Hematopoietic multipotent progenitor cell treated with erythropoietin and hydrocortisone succinate and interleukin-3 and kit ligand, for 6 days (in vitro differentiated cells): Measurements from ENCODE around the gene LGI2.
"Not testable (repeated sequence)": the region's sequence is repeated elsewhere in the genome, so short reads cannot be mapped to it uniquely, and the experiment has no call there.

Experiments
- DNase-seq: peaks from one replicate; pipeline ENCODE4 v3.0.0-alpha.2; 2015

Gene LGI2

DNA sequence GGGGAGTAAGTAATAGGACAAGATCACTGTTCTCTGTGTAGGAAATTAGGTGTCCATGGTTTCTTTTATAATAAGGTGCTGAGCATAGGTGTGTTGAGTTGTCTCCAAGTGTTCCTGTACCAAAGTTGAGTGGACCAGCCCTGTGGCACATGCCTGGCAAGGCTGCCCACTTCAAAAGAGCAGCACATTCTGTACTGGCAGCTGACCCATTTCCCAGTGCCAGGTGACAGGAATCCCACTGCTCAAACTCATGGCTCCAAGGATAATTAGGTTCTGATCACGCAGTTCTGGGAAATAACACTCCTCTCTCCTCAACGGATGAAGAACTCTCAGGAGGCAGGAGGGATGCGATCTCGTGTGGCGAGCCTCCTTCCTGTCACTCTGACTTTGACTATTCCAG lies 12.8 kb upstream of the LGI2 start:
- no peak for DNase-seq

DNA sequence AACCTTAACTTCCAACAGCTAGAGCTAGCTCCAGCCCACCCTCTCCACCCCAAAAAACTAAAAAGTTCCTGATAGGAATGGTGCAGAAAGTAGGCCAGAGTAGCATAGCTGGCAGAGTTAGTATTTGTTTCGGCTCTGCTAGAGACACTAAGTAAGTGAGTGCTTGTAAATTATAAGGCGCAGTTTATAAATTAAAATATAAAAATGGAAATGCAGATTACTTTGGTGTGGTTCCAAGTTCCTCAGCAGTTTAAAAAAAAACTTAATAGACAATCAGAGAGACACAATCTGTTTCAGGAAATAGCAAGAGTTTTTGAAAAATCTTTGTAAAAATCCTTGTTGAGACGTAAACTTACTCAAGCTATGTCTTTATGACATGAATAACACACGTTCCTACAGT lies 2.8 kb upstream of the LGI2 start:
- no peak for DNase-seq

DNA sequence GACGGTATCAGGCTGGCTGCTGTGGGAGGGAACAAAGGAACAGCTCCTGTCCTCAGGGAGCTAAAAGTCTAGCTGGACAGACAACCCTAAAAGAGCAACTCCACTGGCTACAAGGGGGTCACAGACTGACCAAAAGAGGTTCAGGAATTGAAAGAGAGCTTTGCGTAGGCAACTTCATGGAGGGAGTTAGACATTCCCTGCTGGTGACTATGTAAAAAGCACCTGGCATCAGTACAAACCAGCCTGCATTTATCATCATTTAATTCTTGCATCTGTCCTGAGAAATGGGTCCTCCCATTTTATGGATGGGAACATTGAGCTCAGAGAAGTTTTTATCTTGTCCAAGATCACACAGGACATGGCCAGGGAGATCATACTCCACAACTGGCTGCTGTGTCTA lies 1.4 kb upstream of the LGI2 start:
- DNase-seq: peak; percentile 6

DNA sequence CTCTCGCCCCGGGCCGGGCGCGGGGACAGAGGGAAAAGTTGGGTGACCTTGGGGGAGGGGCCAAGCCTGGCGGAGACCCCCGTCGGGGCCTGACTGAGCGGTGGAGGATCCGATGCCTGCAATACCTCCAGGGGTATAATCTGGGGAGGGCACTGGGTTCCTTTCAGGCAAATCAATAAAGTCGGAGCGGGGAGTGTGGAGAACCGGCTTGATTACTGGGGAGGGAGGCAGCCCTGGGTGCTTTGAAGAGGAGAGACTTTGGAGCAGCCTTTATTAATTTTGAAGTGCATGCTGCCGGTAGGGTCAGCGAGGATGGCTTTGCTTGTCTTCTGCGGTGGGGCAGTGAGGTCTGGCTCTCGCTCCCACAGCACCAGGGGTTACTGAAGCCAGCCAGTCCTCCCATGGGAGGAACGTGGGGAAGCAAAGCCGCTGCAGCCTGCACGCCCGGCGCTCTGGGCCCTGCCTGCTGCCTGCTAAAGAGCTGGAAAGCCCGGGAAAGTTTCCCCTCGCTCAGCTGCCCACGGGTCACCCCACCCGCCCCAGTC lies 403 bp upstream of the LGI2 start:
- no peak for DNase-seq

DNA sequence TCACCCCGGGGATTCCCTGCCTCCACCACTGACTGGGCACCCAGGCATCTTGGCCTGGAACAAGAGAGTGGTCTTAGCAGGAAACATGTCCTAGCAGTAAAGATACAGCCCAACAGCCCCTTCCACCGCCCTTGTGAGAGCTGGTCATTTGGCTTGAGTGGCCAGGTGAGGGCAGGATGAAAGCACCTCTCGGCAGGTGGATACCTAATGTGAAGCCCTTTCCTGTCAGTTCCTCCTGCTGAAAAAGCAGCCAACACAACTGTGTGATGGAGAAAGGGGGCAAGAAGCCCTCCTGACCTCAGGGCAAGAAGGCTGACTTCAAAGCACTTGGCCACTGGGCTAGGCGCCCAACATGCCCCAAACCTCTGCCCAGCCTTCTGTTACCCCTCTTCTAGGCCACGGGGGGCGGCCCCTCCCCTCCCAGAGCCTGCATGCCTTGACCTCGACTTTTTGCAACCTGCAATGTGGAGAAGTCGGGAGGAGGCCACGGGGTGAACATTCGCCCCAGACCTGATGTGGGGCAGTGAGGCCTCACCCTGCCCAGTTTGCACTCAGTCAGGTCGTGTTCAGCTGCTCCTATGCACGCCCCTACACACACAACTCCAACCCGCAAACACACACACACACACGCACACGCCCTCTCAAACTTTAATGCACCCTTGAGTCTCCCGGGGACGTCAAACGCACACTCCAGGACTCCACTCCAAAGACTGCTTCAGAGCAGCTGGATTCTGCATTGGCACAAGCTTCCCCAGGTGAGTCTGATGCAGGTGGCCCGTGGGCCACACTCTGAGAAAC lies 1.1 kb downstream of the LGI2 start:
- no peak for DNase-seq

DNA sequence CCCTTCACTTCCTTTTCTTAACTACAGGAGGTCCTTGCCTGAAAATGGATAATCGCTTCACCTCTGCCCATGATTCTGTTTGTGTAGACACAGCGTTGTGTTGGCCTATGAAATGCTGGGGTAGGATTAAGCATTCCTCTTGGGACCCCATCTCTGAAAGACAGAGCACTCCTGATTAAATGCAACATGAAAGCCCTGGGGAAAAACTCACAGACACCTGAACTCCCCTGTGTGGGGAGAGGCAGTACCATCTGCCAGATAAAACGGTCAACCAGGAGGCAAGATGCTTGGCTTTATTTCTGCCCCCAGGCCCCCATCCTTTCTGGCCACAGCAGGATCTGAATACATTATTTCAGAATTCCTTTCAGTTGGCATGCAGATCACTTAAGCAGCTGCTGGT lies 1.9 kb downstream of the LGI2 start:
- DNase-seq: no peak

DNA sequence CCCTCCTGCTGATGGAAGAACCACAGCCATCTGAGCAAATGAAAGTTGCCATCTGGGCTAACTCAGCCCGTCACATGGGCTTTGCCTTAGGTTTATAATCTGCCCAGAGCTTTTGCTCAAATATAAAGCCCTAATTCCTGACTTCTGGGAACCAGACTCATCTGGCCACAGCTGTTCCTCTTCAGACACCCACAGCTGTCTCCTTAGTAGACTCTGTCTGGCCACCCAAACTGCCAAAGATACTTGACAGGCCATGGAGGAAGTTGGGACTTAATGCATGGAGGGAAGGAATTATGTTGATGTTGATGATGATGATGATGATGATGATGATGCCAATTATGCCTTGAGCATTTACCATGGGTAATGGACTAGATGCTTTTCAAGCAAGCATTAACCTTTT lies 8.0 kb downstream of the LGI2 start:
- DNase-seq: no peak

DNA sequence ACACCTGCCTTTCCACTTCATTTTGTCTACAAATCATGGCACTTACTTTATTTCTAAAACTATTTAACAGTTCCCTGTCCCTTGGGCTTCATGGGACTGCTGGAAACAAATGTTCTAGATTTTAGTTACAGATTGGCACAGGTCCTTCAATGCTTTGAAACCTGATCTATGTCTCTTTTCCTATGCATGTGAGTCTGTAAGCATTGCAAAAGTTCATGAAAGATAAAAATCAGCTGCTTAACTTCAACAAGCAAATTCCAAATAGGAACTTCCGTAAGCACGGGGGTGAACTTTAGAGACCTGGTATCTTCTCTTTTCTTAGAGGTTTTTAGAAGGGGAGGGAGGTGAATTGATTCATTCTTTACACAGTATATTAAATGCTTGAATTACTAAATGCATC lies 9.5 kb downstream of the LGI2 start:
- no peak for DNase-seq

DNA sequence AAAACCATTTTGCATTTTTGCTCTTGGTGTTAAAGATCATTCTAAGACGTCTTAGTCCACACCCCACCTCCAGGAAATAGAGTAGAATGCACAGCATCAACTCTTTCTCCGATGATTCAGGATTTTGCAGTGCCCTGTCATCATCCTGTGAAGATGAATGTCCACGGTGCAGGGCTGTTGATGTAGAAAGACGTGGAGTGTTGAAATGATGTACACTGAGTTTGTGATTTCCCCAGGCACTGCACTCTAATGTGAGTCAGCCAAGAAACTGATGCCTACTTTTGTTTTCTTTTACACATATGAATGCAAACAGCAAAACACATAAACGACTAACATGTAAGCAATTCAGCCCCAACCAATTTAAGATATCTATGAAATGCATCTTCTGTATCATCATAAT lies 10.5 kb downstream of the LGI2 start:
- DNase-seq: no peak

DNA sequence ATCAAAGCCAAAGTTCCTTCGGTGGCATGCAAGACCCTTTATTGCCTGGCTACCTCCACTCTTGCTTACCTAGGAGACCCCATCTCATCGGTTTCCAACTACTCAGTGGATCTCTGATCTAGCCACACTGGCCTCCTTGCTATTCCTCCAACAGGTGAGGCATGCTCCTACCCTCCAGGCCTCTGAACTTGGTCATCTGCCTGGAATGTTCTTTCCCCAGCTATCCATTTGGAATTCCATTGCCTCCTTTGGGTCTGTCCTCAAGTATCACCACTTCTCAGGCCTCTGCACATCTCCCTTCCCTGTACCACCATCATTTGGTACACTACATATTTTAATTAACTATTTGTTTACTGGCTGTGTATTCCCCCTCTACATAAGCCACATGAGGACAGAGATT lies 11.2 kb downstream of the LGI2 start:
- no peak for DNase-seq

DNA sequence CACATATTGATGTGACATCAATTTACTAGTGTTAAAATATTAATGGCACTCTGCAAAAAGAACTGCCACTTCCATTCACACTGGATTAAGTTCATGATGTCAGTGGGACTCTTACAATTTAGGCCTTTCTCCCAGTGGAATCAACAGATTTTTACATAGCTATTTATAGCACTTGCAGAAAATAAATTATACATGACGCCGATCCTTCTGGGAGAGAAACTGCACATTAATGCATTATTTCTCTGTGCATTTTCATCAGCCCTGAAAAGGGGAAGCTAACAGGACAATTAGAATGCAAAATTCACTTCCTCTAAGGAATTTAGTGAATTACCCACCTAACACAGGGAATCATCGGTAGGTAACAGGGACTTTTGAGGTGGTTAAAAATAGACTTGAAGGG lies 15.7 kb downstream of the LGI2 start:
- no peak for DNase-seq

DNA sequence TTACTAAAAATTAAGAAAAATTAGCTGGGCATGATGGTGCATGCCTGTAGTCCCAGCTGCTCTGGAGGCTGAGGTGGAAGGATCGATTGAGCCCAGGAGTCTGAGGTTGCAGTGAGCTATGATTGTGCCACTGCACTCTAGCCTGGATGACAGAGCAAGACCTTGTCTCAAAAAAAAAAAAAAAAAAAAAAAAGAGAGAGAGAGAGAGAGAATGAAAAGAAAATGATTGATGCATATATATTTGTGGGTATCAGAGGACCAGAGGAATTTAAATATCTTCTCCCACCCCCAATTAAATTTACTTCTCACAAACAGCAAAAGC lies 16.1 kb downstream of the LGI2 start:
- DNase-seq: not testable (repeated sequence)

DNA sequence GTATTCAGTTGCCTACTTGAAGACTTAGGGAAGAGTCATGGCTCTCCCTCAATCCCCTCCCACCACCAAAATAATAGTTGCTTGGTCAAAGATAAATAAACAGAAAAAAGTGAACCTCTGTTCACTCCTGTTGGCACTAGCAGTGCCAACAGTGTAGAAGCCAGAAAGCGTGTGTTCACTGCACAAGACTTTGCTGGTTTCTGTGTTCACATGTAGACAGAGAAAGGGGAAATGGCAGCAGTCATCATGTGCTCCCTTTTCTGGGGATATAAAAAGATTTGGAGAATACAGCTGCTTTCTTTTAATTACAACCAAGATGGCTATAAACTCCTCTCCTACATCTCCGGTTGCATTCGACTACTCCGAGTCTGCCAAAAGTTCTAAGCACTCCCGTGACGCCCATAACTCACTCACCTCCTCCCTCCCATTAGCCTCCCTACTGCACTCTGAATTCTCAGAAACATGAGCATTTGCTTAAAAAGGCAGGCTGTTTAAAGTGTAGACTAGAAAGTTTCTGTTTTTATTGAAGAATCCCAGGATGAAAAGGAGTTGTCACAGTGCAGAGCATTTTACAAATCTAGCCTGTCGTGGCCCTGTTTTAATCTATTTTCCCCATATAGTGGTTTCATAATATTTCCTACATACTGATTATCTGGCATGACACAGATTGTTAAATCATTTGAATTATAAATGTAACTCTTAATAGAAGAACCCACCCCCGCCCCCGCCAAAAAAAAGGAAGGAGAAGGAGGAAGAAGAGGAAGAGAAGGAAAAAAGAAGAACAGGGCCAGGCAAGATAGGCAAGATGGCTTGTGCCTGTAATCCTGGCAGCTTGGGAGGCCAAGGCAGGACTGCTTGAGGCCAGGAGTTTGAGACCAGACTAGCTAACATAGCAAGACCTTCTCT lies 16.7 kb downstream of the LGI2 start:
- DNase-seq: no peak

DNA sequence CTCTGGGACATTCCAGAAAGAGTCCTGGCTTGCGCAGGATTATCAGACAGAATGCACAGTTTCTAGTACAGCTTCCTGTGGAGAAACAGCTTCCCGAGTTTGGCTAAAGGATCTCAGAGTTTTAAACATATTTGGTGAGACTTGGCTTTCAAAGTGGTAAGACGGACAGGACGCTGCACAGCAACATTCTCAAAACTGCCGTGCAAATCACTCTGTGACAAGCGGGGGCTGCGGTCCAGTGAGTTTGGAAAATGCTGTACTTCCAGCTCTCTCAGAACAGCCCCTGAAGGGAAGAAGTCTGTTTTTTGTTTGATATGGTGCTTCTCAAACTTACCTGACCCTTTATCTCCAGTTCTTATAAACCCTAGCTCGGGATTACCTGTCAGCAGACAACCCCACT lies 18.1 kb downstream of the LGI2 start:
- no peak for DNase-seq

DNA sequence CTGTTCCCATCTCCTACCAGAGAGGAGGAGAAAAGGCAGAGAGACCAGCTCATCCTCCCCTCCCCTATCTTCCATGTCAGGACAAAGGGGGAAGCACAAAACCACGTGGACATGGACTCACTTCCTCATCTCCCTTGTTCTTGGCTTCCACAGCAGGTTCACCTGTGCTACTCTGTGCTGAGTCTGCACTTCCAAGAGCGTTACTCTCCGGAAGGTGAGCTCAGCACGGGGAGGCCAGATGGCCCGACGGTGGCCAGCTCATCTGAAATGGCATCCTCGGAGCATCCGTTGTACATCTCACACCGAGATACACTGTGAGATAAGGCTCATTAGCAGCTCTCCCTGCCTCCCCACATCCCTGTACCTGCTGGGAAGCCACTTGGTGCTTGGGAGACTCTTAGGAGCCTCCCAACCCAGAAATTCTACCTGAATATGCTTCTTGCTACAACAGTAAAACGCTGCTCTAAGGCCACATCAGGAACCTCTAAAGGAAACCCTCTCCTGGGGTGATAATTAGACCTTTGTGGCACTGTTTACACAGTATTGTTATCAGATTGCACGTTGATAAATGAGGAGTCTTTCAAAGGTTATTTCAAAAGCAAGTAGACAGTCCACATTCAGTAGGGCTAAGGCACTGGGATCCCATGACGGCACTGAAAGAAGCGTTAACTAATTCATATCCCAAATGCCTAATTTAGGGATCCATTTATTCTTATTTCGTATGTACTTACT lies 19.4 kb downstream of the LGI2 start:
- no peak for DNase-seq

DNA sequence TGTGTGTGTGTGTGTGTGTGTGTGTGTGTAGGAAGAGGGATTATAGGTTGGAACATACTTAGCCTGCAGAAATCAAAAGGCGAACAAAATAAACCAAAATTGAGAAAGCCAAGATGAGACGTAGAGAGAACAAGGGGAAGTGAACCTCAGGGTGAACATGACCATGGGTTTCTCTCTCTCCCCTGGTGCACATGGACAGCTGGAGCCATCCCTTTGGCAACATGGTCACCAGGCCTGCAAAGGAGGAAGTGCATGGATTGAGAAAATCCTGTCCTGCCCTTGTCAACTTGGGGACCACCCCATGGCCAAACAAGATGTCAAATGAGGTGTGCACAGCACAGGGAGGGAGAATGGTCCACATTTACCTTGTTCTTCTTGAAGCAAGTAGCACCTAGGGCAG lies 23.1 kb downstream of the LGI2 start:
- DNase-seq: no peak

DNA sequence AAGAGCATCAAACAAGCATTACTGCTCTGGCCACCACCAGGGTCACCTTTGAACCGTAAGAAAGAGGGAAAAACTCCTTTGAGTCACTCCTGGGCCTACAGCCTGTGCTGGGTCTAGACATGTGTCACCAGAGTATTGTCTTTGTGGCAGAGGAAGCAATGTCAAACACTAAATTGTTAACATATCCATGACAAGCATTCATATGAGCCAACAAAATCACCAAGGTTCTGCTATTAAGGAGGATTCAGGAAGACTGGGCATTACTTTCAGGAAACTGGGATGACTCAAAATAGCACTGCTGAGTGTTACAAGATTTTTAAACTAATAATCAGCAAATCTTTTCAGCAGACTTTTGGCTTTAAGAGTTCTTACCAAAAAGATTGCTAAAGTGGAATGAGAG lies 28.1 kb downstream of the LGI2 start:
- no peak for DNase-seq

DNA sequence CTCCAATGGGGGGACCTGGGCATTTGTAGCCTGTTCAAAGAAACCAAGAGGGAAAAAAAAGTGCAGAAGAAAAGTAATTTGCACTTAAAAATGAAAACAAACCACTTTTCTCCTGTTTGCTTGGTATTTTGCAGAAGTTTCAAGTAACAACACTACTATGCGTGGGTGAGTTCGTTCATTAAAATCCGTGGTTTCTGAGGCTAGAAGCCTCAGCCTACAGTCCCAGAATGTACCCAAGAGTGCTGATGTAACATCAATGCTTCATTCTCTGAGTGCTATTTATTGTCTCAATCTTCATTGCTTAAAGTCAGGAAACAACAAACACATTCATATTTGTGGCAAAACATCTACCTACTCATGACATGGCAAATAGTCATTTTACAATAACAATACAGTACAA lies 29.2 kb downstream of the LGI2 start:
- DNase-seq: no peak

DNA sequence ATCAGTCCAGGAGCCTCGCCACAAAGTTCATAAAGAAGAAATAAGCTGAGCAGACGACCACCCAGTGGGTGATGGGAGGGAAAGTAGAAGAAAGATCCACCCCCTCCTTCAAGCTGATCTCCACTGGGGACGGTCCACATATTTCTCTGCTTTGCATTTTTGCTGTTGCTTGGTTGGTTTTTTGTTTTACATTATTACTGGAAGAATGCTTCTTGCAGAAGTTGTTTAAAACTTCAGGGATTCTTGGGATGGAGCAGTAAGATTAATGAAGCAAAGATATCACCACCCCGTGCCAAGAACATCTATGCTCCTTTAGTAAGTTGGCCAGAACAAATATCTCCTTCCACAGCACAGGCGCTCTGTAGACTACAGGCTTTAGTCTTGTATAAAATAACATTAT lies 30.1 kb downstream of the LGI2 start:
- DNase-seq: no peak

DNA sequence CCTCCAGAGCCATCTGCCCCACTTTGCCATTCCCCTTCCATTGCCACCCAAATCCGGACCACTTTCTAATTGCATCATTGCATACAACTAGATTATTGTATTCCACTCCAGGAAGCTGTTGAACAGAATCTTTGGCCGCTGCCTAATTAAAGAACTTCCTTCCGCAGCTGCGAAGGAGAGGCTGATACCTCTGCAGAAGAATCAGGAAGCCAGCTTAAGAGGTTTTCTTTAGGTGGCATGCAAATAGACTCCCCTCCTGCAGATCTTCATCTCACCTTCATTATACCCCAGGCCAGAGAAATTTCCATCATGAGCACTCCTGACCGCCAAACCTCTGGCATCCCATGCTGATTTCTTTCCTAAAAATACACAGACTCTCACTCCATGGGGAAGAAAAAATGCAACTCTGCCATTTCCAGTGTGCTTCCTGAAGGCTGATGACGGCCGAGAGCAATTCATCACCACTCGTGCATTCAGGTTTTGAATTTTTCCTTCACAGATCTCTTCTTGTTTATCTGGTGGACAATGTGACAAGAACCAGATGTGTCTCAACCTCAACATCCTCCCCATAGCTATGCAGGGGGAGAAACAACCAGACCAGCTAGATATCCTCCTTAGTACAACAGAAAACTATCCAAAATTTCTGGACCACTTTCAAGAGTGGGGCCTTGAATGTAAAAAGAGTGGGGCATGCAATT lies 31.2 kb downstream of the LGI2 start:
- no peak for DNase-seq

DNA sequence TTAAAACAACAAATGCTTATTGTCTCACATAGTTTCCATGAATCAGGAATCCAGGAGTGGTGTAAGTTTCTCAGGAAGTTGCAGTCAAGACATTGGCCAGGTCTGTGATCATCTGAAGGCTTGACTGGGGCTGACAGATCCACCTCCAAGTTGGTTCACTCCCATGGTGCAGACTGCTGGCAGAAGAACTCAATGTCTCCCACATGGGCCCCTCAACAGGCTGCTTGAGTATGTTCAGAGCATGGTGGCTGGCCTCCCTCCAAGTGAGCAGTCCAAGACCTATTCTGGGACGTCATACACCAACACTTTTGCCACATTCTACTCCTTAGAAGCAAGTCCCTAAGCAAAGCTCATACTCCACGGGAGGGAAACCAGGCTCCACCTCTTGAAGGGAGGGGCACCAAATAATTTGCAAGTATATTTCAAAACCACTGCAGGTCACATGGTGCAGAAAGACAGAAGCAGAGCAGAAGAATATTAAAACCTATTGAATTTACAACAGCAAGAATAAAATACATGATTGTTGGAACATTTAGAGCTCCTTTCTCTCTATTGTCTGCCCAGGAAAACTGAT lies 35.3 kb downstream of the LGI2 start:
- DNase-seq: no peak

DNA sequence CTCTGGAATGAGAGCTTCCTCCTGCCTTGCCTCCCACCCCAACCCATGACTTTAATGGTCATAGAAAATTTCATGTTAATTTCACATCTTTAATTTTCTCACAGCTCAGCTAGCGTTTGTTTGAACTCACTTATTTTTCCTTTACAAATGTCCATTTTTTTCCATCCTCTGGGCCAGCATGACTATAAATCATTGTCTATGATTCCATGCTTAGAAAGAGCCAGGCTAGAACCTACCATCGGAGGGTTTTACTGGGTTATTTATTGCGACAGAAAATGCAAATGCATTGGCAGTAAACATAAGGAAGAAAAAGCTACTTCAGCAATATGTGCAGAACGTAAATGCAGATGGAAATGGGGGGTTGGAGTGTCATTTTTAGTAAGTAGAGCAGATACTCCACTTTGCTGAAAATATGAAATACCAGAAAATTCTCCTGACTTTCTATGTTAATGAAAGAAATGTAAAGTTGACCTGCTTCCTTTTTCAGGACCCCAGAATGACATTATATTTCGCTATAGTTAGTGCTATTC lies 37.1 kb downstream of the LGI2 start:
- no peak for DNase-seq
